ENCODE measurements around the gene BMAL2. TPM values are rescaled to one million over a fixed set of nuclear protein-coding genes. Genes with fewer than 3 reads are reported as not detected.

BMAL2 gene
- total and polyA plus RNA-seq, 5 donors, result 0.36 to 2.9 (median 1.9) TPM

DNA sequence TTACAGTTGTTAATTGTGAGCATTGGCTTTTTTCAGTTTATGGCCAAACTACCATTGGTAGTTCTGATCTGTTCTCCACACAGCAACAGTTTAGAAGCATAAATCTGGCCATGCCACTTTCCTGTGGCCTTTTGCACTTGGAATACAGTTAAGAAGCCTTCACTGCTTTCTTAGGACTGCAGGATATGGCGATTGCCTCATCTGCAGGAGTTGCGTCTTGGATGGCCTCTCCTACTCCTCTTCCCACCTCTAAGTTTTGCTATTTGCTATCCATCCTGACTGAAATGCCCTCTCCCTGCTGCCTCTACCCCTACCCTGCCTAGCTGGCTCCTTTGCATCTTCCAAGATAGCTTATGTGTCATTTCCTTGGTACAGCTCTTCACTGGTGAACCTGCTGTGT is 12.8 kb upstream of the BMAL2 start:
- H3K9me3 ChIP-seq (ENCODE audit: control insufficient read depth, low read length), result no peaks in the 10 kb centered on the region
- intact Hi-C loops (cut with DNase I), result loop anchor here in 2 of 4 donors (10.0 kb wide), 2 partner anchors 285 to 405 kb away; no protein-coding TSS in a partner anchor
- no peaks in the 10 kb centered on the region for H3K27me3 ChIP-seq (ENCODE audit: control insufficient read depth, insufficient read depth)
- DNase-seq (no peak), ATAC-seq (no peak)
- no peaks in the 10 kb centered on the region for H3K4me1 ChIP-seq (ENCODE audit: control insufficient read depth, insufficient read depth, low read length)
- no peak overlapping the region for H3K4me3 ChIP-seq (ENCODE audit: low read length)
- 90% methylated on average over 2 of the region's 2 CpGs for WGBS
- no peak overlapping the region for H3K27ac ChIP-seq (ENCODE audit: low read length)

DNA sequence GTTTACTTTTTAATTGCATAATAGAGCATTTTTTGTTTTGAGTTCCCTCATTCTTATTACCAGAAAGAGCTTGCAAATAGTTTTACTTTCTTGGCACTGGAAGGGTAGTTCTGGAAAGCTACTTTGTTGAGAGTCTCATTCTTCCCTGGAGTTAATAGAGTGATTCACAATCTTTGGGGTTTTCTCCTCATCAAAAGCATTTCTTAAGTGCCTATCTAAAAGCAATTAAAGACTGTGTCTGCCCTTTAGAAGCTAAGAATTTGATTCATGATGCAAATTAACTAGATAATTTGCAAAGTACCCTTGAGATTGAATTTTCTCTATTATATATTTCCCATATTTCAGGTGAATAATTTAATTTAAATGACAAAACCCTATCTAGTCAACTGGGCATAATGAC is 8.1 kb upstream of the BMAL2 start:
- ATAC-seq (no peak), DNase-seq (no peak)
- intact Hi-C loops (cut with DNase I), result loop anchor here in 1 of 4 donors (10.0 kb wide), 1 partner anchor 410 kb away; no protein-coding TSS in a partner anchor
- Histone ChIP-seq H3K27ac (ENCODE audit: low read length) (no peak overlapping the region), H3K4me3 (ENCODE audit: low read length) (no peak overlapping the region), H3K27me3 (ENCODE audit: control insufficient read depth, insufficient read depth) (no peaks in the 10 kb centered on the region), H3K4me1 (ENCODE audit: control insufficient read depth, insufficient read depth, low read length) (no peaks in the 10 kb centered on the region), H3K9me3 (ENCODE audit: control insufficient read depth, low read length) (no peaks in the 10 kb centered on the region)

DNA sequence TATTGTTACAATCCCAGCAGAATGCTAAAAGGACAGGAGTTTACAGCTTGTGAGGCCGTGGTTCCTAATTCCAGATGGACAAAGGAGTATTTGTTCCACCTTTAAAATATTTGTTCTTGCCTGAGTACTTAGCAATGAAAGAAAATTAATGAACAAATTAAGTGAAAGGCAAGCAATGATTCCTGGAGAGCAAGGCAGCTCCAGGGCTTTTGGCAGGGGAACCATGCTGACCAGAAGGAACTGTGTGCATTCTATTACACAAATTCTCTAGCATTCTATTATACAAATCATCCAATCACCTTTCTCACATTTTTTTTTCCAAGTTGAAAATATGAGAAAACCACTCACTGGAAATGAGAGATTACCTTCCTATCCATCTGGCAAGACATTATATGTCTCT is 1.8 kb upstream of the BMAL2 start:
- H3K27ac ChIP-seq (ENCODE audit: low read length), result no peak overlapping the region
- no peak overlapping the region for H3K4me3 ChIP-seq (ENCODE audit: low read length)
- H3K4me1 ChIP-seq (ENCODE audit: control insufficient read depth, insufficient read depth, low read length), result no peaks in the 10 kb centered on the region
- H3K9me3 ChIP-seq (ENCODE audit: control insufficient read depth, low read length), result no peaks in the 10 kb centered on the region
- WGBS, result 88% methylated on average over 1 of the region's 1 CpG
- H3K27me3 ChIP-seq (ENCODE audit: control insufficient read depth, insufficient read depth), result no peaks in the 10 kb centered on the region
- ATAC-seq, result no peak
- intact Hi-C loops (cut with DNase I), result no loop called here
- DNase-seq, result no peak

DNA sequence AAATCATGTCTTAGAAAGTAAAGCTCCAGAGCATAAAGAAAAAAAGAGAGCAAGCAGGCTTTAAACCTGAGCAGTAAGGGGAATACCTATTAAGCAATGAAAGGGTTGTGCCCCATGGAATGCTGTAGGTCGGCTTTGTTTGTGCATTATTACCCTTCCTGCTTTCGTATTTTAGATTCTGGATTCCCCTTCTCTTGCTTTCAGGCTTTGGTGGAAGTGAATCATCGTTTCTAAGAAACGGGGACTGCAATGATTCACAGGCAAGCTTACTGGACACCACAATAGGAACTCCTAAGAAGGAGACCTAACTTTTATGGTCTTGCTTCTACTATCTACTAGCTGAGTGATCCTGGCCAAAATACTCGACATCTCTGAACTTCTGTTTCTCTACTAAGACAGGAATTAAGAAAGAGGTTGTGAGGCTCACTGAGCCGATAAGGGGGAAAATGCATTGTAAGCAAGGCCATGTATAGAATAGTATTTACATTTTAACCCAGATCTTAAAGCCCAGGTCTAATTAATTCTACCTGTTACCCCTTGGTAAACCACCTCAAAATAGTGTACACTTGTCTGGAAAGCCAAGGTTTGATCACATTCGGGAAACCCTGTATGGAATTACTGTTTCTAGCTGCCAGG is 1.2 kb upstream of the BMAL2 start:
- WGBS, result 49% methylated on average over 7 of the region's 7 CpGs
- no peaks in the 10 kb centered on the region for H3K27me3 ChIP-seq (ENCODE audit: control insufficient read depth, insufficient read depth)
- no peak for DNase-seq
- H3K4me1 ChIP-seq (ENCODE audit: control insufficient read depth, insufficient read depth, low read length), result no peaks in the 10 kb centered on the region
- peak in 1 of 2 donors; percentile 51 for ATAC-seq
- intact Hi-C loops (cut with DNase I), result no loop called here
- no peak overlapping the region for H3K4me3 ChIP-seq (ENCODE audit: low read length)
- no peaks in the 10 kb centered on the region for H3K9me3 ChIP-seq (ENCODE audit: control insufficient read depth, low read length)
- no peak overlapping the region for H3K27ac ChIP-seq (ENCODE audit: low read length)

DNA sequence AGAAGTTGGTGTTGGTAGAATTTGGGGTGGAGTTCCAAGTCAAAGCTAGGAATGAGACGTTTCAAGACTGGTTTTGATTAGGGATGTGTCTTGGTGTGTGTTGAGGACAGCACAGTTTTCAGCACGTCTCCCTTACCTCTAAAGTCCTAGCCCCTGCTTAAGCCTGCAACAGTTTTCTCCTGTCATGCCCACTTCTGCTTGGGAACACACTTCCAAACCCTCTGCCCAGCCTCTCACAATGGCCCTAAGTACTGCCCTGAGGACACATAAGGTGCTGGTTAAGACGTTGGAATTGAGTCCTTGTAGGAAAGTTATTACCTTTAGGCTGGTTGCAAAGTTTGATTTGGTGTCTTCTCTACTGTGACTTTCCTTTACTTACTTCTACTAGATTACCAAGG is 710 bp upstream of the BMAL2 start:
- no peaks in the 10 kb centered on the region for H3K27me3 ChIP-seq (ENCODE audit: control insufficient read depth, insufficient read depth)
- intact Hi-C loops (cut with DNase I), result no loop called here
- WGBS, result 37% methylated on average over 3 of the region's 3 CpGs
- no peak overlapping the region for H3K4me3 ChIP-seq (ENCODE audit: low read length)
- H3K27ac ChIP-seq (ENCODE audit: low read length), result no peak overlapping the region
- no peaks in the 10 kb centered on the region for H3K9me3 ChIP-seq (ENCODE audit: control insufficient read depth, low read length)
- no peaks in the 10 kb centered on the region for H3K4me1 ChIP-seq (ENCODE audit: control insufficient read depth, insufficient read depth, low read length)
- DNase-seq (no peak), ATAC-seq (peak in 1 of 2 donors; percentile 5)

DNA sequence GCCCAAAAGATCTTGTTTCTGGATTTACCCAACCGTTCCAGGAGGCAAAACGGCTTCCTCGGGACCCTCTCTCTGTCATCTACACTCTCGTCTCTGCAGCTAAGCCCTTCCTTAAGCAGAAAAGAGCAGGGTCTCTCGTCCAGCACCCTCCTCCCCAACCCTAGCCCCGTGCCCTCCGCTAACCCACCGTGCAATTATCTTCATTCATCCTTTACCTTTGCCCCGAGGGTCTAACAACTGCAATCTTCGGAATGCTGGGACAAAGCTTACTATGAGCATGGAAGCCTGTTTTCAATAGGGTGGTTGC is 276 bp upstream of the BMAL2 start:
- ATAC-seq (peak in 1 of 2 donors; percentile 5), DNase-seq (no peak)
- H3K27ac ChIP-seq (ENCODE audit: low read length), result no peak overlapping the region
- peak overlapping the region; percentile 85 for H3K4me3 ChIP-seq (ENCODE audit: low read length)
- intact Hi-C loops (cut with DNase I), result no loop called here
- no peaks in the 10 kb centered on the region for H3K27me3 ChIP-seq (ENCODE audit: control insufficient read depth, insufficient read depth)
- H3K9me3 ChIP-seq (ENCODE audit: control insufficient read depth, low read length), result no peaks in the 10 kb centered on the region
- 7% methylated on average over 10 of the region's 10 CpGs for WGBS
- no peaks in the 10 kb centered on the region for H3K4me1 ChIP-seq (ENCODE audit: control insufficient read depth, insufficient read depth, low read length)

DNA sequence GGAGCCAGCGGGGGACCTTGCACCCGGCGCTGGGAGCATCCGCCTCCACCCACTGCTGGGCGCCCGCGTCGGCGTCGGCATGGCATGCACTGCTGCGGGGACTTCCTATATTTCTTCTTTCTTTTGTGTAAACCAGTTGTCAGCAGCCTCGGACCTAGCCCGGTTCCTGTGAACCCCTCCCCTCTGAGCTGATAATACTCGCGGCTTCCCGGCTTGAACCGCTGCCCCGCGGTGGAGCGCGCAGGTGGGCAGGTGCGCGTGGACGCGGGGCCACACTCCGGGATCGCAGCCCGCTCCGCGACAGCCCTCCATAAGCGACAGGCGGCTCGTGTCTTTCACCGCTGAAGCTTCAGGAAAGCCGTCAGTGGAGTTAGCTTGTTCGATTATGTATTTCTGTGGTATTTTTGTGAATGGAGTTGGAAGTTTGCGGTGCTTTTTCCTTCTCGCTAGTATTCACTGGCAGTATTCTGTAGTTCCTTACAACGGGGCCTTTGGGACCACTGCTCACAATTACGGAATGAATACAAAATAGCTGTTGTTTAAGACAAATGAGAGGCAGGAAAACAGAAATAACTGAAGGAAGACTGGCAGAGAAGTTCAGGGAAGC is 870 bp downstream of the BMAL2 start:
- peak in 2 of 3 donors; percentile 61 to 71 for DNase-seq
- WGBS, result 2% methylated on average over 40 of the region's 40 CpGs
- peak overlapping the region; percentile 85 for H3K4me3 ChIP-seq (ENCODE audit: low read length)
- H3K9me3 ChIP-seq (ENCODE audit: control insufficient read depth, low read length), result no peaks in the 10 kb centered on the region
- no peak overlapping the region for H3K27ac ChIP-seq (ENCODE audit: low read length)
- no peaks in the 10 kb centered on the region for H3K4me1 ChIP-seq (ENCODE audit: control insufficient read depth, insufficient read depth, low read length)
- intact Hi-C loops (cut with DNase I), result no loop called here
- ATAC-seq, result peak; percentile 41 to 63
- no peaks in the 10 kb centered on the region for H3K27me3 ChIP-seq (ENCODE audit: control insufficient read depth, insufficient read depth)

DNA sequence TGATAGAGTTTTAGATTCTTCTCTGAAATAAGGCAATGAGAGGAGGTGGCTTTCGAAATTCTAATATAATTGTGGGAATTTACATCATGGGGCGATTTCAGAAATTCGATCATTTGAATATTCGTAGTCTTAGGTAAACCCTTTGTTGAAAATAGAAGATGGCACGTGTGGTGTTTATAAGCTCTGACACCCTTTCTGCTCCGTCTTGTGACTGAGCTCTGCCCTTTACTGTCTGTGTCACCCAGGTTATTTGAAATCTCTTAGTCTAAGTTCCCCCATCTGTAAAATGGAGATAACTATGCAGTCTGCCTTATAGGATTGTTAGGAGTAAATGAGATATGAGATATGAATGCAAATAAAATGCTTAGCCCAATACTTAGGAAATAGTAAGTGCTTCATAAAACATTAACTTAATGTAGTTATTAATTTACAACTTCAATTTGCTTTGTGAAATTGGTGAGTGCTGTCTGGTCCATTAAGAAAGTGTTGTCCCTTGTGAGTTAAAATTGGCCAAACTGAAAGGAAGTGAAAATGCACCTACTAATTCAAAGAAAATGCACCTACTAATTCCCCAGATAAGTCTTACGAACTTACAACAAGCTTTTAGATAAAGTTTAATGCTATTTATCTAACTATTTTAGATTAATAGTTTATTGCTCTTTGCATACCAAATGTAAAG is 1.5 kb downstream of the BMAL2 start:
- Histone ChIP-seq H3K27me3 (ENCODE audit: control insufficient read depth, insufficient read depth) (no peaks in the 10 kb centered on the region), H3K27ac (ENCODE audit: low read length) (no peak overlapping the region), H3K9me3 (ENCODE audit: control insufficient read depth, low read length) (no peaks in the 10 kb centered on the region), H3K4me3 (ENCODE audit: low read length) (peak overlapping the region; percentile 85), H3K4me1 (ENCODE audit: control insufficient read depth, insufficient read depth, low read length) (no peaks in the 10 kb centered on the region)
- ATAC-seq (no peak), DNase-seq (no peak)
- 77% methylated on average over 7 of the region's 7 CpGs for whole genome bisulfite sequencing
- intact Hi-C loops (cut with DNase I), result no loop called here

DNA sequence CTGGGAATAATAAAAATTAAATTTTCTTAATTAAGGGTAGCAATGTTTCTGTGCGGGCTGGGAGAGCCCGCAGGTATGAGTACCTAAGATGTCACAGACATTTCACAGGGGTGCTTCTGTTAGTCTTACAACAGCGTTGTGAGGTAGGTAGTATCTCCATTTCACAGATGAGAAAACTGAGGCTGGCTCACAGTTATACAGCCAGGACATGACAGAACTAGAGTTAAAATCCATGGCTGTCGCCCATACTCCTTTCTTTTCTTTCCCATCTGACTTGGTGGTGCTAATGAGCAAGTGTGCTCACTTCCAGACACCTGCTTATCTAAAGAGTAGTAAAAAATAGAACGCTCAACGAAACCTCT is 2.1 kb downstream of the BMAL2 start:
- H3K4me3 ChIP-seq (ENCODE audit: low read length), result no peak overlapping the region
- ATAC-seq (no peak), DNase-seq (no peak)
- intact Hi-C loops (cut with DNase I), result no loop called here
- no peaks in the 10 kb centered on the region for H3K4me1 ChIP-seq (ENCODE audit: control insufficient read depth, insufficient read depth, low read length)
- H3K27me3 ChIP-seq (ENCODE audit: control insufficient read depth, insufficient read depth), result no peaks in the 10 kb centered on the region
- 73% methylated on average over 6 of the region's 6 CpGs for WGBS
- no peak overlapping the region for H3K27ac ChIP-seq (ENCODE audit: low read length)
- H3K9me3 ChIP-seq (ENCODE audit: control insufficient read depth, low read length), result no peaks in the 10 kb centered on the region

DNA sequence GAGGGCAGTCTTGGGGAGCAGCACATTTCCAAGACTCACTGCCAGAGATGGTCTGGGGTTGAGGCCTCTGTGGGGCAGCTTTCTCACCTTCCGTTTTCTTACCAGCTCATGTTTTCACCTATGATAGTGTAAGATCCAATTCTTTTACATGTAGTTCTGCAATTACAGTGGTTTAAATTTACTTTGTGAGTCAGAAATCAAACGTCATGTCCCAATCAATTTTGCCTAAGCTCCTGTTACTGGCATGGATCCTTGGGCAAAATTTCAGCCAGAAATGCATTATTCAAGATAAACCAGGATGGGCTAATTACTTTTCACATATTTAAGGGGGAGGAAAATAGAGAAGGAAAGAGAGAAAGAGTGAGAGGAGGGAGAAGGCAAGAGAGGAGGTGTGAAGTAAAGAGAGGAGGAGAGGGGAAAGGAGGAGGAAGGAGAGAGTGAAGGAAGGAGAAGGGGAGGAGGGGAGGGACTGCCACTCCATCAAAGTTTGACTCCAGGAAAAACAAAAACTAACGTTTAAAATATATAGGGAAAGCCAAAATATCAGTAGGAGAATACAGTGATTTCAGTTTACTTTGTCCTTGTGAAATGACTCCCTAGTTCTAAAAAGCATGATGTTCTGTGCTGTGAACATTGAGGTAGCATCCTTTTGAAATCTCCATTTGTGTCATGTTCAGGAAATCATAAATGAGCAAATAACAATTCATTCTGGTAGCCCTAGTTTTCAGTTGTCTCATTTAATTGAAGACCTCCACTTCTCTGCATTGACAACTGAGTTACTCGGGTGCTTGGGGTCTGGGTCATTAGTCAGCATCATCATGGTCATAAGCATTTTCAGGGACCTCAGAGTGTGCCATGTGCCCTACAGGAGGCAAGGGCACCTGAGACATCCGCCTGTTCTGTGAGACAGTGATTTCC is 3.0 kb downstream of the BMAL2 start:
- no peak overlapping the region for H3K27ac ChIP-seq (ENCODE audit: low read length)
- no peaks in the 10 kb centered on the region for H3K9me3 ChIP-seq (ENCODE audit: control insufficient read depth, low read length)
- intact Hi-C loops (cut with DNase I), result no loop called here
- no peak overlapping the region for H3K4me3 ChIP-seq (ENCODE audit: low read length)
- no peaks in the 10 kb centered on the region for H3K27me3 ChIP-seq (ENCODE audit: control insufficient read depth, insufficient read depth)
- H3K4me1 ChIP-seq (ENCODE audit: control insufficient read depth, insufficient read depth, low read length), result no peaks in the 10 kb centered on the region
- ATAC-seq (no peak), DNase-seq (no peak)
- WGBS, result 69% methylated on average over 5 of the region's 5 CpGs

DNA sequence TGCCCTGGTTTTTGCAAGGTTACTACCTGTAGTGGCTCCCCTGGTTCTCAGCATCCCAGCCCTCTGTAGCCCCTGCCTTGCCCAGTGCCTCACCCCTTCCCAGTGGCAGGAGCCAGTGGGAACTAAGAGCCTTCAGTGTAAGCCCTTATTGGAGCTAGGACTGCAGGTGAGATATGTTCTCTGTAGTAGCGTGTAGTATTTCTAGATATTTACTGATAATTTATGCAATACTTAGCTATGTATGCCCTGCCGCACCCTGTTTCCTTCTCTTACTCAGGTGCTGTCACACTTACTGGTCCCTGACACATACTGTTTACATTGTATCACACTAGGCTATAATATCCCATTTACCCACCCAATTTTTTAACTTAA is 3.6 kb downstream of the BMAL2 start:
- no peak for ATAC-seq
- H3K9me3 ChIP-seq (ENCODE audit: control insufficient read depth, low read length), result no peaks in the 10 kb centered on the region
- WGBS, result 96% methylated on average over 2 of the region's 2 CpGs
- H3K4me3 ChIP-seq (ENCODE audit: low read length), result no peak overlapping the region
- no peak overlapping the region for H3K27ac ChIP-seq (ENCODE audit: low read length)
- H3K4me1 ChIP-seq (ENCODE audit: control insufficient read depth, insufficient read depth, low read length), result no peaks in the 10 kb centered on the region
- no peak for DNase-seq
- H3K27me3 ChIP-seq (ENCODE audit: control insufficient read depth, insufficient read depth), result no peaks in the 10 kb centered on the region
- intact Hi-C loops (cut with DNase I), result no loop called here
